ENCODE measurements around the gene TTC4. TPM values are rescaled to one million over a fixed set of nuclear protein-coding genes. Genes with fewer than 3 reads are reported as not detected.
A peak's percentile ranks its signal among the peaks of the same experiment; 100 is the strongest.

Gene TTC4
- total RNA-seq, 1 experiment from 2014 or later: 30.8 TPM

DNA sequence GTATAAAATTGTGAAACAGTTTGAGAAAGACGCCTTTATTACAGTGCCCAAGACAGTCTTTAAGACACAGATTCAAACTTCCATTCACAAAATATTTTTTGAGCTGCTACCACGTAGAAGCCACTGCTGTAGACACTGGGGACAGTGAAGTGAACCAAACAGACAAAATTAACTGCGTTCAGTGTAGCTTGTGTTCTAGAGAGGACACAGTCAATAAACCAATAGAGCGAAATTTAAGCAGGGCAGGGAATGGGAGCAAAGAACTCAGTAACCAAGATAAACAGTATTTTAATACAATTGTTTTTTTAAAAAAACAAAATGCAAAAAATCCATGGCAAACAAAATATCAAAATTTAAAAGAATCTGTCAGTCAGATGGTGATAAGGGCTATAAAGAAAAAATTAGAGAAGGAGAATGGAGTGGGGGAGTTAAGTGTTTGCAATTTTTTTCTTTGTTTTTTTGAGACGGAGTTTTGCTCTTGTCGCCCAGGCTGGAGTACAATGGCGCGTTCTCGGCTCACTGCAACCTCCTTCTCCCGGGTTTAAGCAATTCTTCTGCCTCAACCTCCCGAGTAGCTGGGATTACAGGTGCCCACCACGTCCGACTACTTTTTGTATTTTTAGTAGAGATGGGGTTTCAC, 49.4 kb downstream of the TTC4 start:
- Histone ChIP-seq H3K27me3 (ENCODE audit: insufficient read depth, low read length) (no peaks in the 10 kb centered on the region), H3K9ac (ENCODE audit: extremely low read depth, insufficient read length, low read length) (no peak overlapping the region), H4K8ac (replicated peaks; ENCODE audit: insufficient read length, low read depth, low read length) (no peak overlapping the region), H4K5ac (ENCODE audit: insufficient read length, low read depth, low read length) (no peak overlapping the region), H2BK120ac (ENCODE audit: low read depth, low read length, poor library complexity, severe bottlenecking) (no peak overlapping the region), H2AFZ (ENCODE audit: low read length) (peak overlapping the region; percentile 24), H3K4me2 (ENCODE audit: insufficient read depth, insufficient read length, low read length) (peak overlapping the region; percentile 47), H3K9me3 (ENCODE audit: control insufficient read depth, low read depth, low read length) (no peaks in the 10 kb centered on the region), H3K23ac (ENCODE audit: insufficient read length, low read depth, low read length) (no peak overlapping the region), H3K56ac (ENCODE audit: insufficient read length, low read depth, low read length) (no peak overlapping the region), H3K23me2 (ENCODE audit: insufficient read length, low read depth, low read length, poor library complexity, severe bottlenecking) (peaks cover 4% of the 10 kb centered on the region), H3K79me1 (ENCODE audit: insufficient read depth, low read depth, low read length, poor library complexity, severe bottlenecking) (no peaks in the 10 kb centered on the region), H2BK15ac (ENCODE audit: low read depth, low read length) (no peak overlapping the region), H3K18ac (ENCODE audit: insufficient read length, low read depth, low read length) (no peak overlapping the region), H3K4me1 (ENCODE audit: insufficient read depth, low read length) (no peaks in the 10 kb centered on the region), H4K91ac (ENCODE audit: insufficient read length, low read depth, low read length) (no peak overlapping the region), H2BK12ac (ENCODE audit: insufficient read length, low read depth, low read length) (no peak overlapping the region), H3K14ac (ENCODE audit: insufficient read depth, low read length) (no peak overlapping the region), H3T11ph (ENCODE audit: low read length) (no peak overlapping the region), H2BK5ac (ENCODE audit: insufficient read length, low read length) (no peak overlapping the region), H3K27ac (ENCODE audit: insufficient read length, low read depth, low read length) (no peak overlapping the region), H2AK5ac (ENCODE audit: insufficient read length, low read length) (no peak overlapping the region), H3K79me2 (ENCODE audit: insufficient read depth, low read length) (no peaks in the 10 kb centered on the region), H3K4ac (ENCODE audit: low read depth, low read length) (no peak overlapping the region), H4K20me1 (ENCODE audit: control insufficient read depth, insufficient read depth, insufficient read length) (no peaks in the 10 kb centered on the region), H2BK20ac (ENCODE audit: low read depth, low read length, poor library complexity, severe bottlenecking) (no peak overlapping the region)
- no peaks in the 10 kb centered on the region; a peak in 1 of 7 replicates for H3K36me3 Mint-ChIP-seq (ENCODE audit: insufficient read depth in 1 of 3, low read depth in 3 of 3)
- DNase-seq: no peak
- TF ChIP-seq, protein P1, sequence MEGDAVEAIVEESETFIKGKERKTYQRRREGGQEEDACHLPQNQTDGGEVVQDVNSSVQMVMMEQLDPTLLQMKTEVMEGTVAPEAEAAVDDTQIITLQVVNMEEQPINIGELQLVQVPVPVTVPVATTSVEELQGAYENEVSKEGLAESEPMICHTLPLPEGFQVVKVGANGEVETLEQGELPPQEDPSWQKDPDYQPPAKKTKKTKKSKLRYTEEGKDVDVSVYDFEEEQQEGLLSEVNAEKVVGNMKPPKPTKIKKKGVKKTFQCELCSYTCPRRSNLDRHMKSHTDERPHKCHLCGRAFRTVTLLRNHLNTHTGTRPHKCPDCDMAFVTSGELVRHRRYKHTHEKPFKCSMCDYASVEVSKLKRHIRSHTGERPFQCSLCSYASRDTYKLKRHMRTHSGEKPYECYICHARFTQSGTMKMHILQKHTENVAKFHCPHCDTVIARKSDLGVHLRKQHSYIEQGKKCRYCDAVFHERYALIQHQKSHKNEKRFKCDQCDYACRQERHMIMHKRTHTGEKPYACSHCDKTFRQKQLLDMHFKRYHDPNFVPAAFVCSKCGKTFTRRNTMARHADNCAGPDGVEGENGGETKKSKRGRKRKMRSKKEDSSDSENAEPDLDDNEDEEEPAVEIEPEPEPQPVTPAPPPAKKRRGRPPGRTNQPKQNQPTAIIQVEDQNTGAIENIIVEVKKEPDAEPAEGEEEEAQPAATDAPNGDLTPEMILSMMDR (conservative IDR thresholded peaks at IDR 0.05): no peak
- no peaks in the 10 kb centered on the region for H3K9me3 Mint-ChIP-seq
- peaks cover 30 to 33% of the 10 kb centered on the region in 2 experiments for H3K4me1 Mint-ChIP-seq
- peak overlapping the region in 2 of 3 experiments; percentile 4 to 20; a peak in 5 of 7 replicates for H3K27ac Mint-ChIP-seq
- peak overlapping the region; percentile 95 for H3K4me3 Mint-ChIP-seq
- no peaks in the 10 kb centered on the region; the same call in 1 of the 2 replicates for H3K27me3 Mint-ChIP-seq (ENCODE audit: low read depth)
- WGBS (ENCODE audit: extremely low coverage, insufficient read length, low lambda C conversion rate): no CpG with 5 or more reads among the region's 13 CpGs
